ENCODE data around the gene CAGE1.

DNA sequence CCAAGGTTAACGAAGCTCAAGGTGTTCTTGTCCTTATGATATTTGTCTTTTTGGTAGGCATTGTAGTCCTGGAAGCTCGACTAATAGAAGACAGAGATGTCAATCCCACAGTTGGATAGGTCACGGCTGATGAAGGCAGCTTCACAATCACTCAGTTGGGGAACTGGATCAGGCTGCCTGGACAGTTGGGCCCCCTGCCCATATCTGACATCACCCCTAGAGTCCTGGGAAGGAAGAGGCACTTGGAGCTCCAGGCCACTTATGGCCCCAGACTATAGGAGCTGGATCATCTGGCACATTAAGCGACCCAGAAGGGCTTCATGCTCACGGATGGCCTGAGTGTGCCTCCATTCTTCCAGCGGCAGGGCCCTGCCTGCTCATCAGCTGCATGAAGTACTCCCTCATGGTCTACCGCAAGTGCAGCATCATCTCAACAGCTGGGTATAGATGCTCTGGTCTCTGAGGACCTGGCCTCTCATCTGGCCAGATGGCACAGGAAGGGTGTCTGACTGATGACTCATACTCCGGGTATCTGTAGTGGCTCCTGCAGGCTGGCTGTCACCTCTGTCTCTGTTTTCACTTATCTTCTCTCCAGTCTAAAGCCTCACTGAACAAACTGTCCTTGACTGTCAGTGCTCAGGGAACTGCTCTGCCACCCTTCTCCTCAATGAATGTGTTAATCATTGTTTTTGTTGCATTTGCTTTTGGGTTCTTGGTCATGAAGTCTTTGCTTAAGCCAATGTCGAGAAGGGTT is 47.4 kb downstream of the CAGE1 start:
- TF ChIP-seq CTCF (IDR thresholded peaks at IDR 0.05) (no peak), POLR2AphosphoS5 (IDR thresholded peaks at IDR 0.05) (no peak), POLR2A (IDR thresholded peaks at IDR 0.05) (no peak), EP300 (IDR thresholded peaks at IDR 0.05) (no peak)

All from suprapubic skin (tissue), 4 donors.